Measurements from ENCODE around the gene ZNF827.
A peak's percentile ranks its signal among the peaks of the same experiment; 100 is the strongest.

Gene ZNF827

GRCh38 chr4:145788755-145789154 lies 149.9 kb downstream of the ZNF827 start:
- H3K4me3 ChIP-seq (ENCODE audit: low read depth, low read length): no peak overlapping the region
- DNase-seq (ENCODE audit: low read depth, low spot score): no peak
- in situ Hi-C loops (cut with HindIII; ENCODE audit: low sequenced_read_pairs): no loop called here
- TF ChIP-seq CTCF (IDR thresholded peaks at IDR 0.05; ENCODE audit: low read depth, low read length): no peak

GRCh38 chr4:145786830-145787229 lies 151.8 kb downstream of the ZNF827 start:
- H3K4me3 ChIP-seq (ENCODE audit: low read depth, low read length): no peak overlapping the region
- in situ Hi-C loops (cut with HindIII; ENCODE audit: low sequenced_read_pairs): no loop called here
- DNase-seq (ENCODE audit: low read depth, low spot score): no peak
- TF ChIP-seq CTCF (IDR thresholded peaks at IDR 0.05; ENCODE audit: low read depth, low read length): no peak

GRCh38 chr4:145786261-145786660 lies 152.4 kb downstream of the ZNF827 start:
- in situ Hi-C loops (cut with HindIII; ENCODE audit: low sequenced_read_pairs): no loop called here
- no peak for DNase-seq (ENCODE audit: low read depth, low spot score)
- H3K4me3 ChIP-seq (ENCODE audit: low read depth, low read length): no peak overlapping the region
- no peak for TF ChIP-seq CTCF (IDR thresholded peaks at IDR 0.05; ENCODE audit: low read depth, low read length)

- peak; percentile 21 for DNase-seq (ENCODE audit: low read depth, low spot score)
- in situ Hi-C loops (cut with HindIII; ENCODE audit: low sequenced_read_pairs): no loop called here
- no peak overlapping the region for H3K4me3 ChIP-seq (ENCODE audit: low read depth, low read length)
- TF ChIP-seq CTCF (IDR thresholded peaks at IDR 0.05; ENCODE audit: low read depth, low read length): no peak
Measured at GRCh38 chr4:145785391-145786008, 153.1 kb downstream of the ZNF827 start.

- no peak for TF ChIP-seq CTCF (IDR thresholded peaks at IDR 0.05; ENCODE audit: low read depth, low read length)
- in situ Hi-C loops (cut with HindIII; ENCODE audit: low sequenced_read_pairs): no loop called here
- DNase-seq (ENCODE audit: low read depth, low spot score): no peak
- no peak overlapping the region for H3K4me3 ChIP-seq (ENCODE audit: low read depth, low read length)
Measured at GRCh38 chr4:145784036-145784435, 154.6 kb downstream of the ZNF827 start.

- in situ Hi-C loops (cut with HindIII; ENCODE audit: low sequenced_read_pairs): no loop called here
- no peak for DNase-seq (ENCODE audit: low read depth, low spot score)
- TF ChIP-seq CTCF (IDR thresholded peaks at IDR 0.05; ENCODE audit: low read depth, low read length): no peak
- no peak overlapping the region for H3K4me3 ChIP-seq (ENCODE audit: low read depth, low read length)
Measured at GRCh38 chr4:145782756-145783155, 155.9 kb downstream of the ZNF827 start.
